ENCODE data around the gene FMNL2.

GRCh38 chr2:152334701-152335015 is 316 bp upstream of the FMNL2 start:
- TF ChIP-seq CTCF (IDR thresholded peaks at IDR 0.05; ENCODE audit: borderline replicate concordance, extremely low read depth, low read length, poor library complexity, severe bottlenecking): no peak
- no peak for TF ChIP-seq EZH2 (IDR thresholded peaks at IDR 0.05; ENCODE audit: borderline replicate concordance, low read depth, low read length, severe bottlenecking)
